ENCODE data around the gene ABCG8. TPM values are rescaled to one million over a fixed set of nuclear protein-coding genes. Genes with fewer than 3 reads are reported as not detected.

The ABCG8 gene
- total and polyA plus RNA-seq, 2 donors (not counting 1 experiment from before 2014, with no cell fraction given) = not detected

- H3K4me3 Mint-ChIP-seq = no peak overlapping the region
- H3K9ac ChIP-seq (ENCODE audit: low read length) = no peak overlapping the region
- POLR2A ChIA-PET = no interaction called here
- CTCF ChIA-PET = no interaction called here
- no peaks in the 10 kb centered on the region for H3K9me3 Mint-ChIP-seq (ENCODE audit: insufficient read depth)
- intact Hi-C loops (cut with micrococcal nuclease) = no loop called here
- WGBS (ENCODE audit: insufficient coverage) = 100% methylated on average over 4 of the region's 4 CpGs
- no peak for DNase-seq
- H2AFZ ChIP-seq (ENCODE audit: insufficient read depth, low read depth, low read length, poor library complexity, severe bottlenecking) = no peak overlapping the region
- no peaks in the 10 kb centered on the region for H3K4me1 ChIP-seq (ENCODE audit: control insufficient read depth in 2 of 2, insufficient read depth in 2 of 2, low read length in 2 of 2)
- H3K9me3 ChIP-seq (ENCODE audit: control extremely low read depth in 1 of 3, control insufficient read depth in 2 of 3, insufficient read depth in 1 of 3, low read length in 2 of 3) = no peaks in the 10 kb centered on the region
- H3K36me3 ChIP-seq (replicated peaks in 1 of 2; ENCODE audit: control extremely low read depth in 1 of 2, control insufficient read depth in 1 of 2, extremely low read depth in 1 of 2, insufficient read depth in 2 of 2, low read length in 1 of 2) = peaks cover 19 to 85% of the 10 kb centered on the region in 2 experiments
- H3K27me3 ChIP-seq (replicated peaks in 1 of 4; ENCODE audit: control extremely low read depth in 1 of 4, control insufficient read depth in 3 of 4, insufficient read depth in 4 of 4, low read length in 3 of 4) = no peaks in the 10 kb centered on the region
- H3K27me3 Mint-ChIP-seq = no peaks in the 10 kb centered on the region
- no peak for ATAC-seq (ENCODE audit: low read depth)
- H3K27ac Mint-ChIP-seq = no peak overlapping the region
- TF ChIP-seq, protein P1, sequence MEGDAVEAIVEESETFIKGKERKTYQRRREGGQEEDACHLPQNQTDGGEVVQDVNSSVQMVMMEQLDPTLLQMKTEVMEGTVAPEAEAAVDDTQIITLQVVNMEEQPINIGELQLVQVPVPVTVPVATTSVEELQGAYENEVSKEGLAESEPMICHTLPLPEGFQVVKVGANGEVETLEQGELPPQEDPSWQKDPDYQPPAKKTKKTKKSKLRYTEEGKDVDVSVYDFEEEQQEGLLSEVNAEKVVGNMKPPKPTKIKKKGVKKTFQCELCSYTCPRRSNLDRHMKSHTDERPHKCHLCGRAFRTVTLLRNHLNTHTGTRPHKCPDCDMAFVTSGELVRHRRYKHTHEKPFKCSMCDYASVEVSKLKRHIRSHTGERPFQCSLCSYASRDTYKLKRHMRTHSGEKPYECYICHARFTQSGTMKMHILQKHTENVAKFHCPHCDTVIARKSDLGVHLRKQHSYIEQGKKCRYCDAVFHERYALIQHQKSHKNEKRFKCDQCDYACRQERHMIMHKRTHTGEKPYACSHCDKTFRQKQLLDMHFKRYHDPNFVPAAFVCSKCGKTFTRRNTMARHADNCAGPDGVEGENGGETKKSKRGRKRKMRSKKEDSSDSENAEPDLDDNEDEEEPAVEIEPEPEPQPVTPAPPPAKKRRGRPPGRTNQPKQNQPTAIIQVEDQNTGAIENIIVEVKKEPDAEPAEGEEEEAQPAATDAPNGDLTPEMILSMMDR (IDR thresholded peaks at IDR 0.05) = no peak
- TF ChIP-seq EZH2 (IDR thresholded peaks at IDR 0.05; ENCODE audit: borderline replicate concordance, insufficient read depth, low read depth, low read length, poor library complexity, severe bottlenecking) = no peak
- H3K27ac ChIP-seq (ENCODE audit: low read length in 2 of 2) = no peak overlapping the region
- no peaks in the 10 kb centered on the region for H4K20me1 ChIP-seq (ENCODE audit: control insufficient read depth, insufficient read depth, low read length, poor library complexity, severe bottlenecking)
- H3K79me2 ChIP-seq (ENCODE audit: control insufficient read depth, insufficient read depth, low read length) = no peaks in the 10 kb centered on the region
- H3K4me2 ChIP-seq (replicated peaks; ENCODE audit: low read depth, low read length, poor library complexity, severe bottlenecking) = no peak overlapping the region
- no peak overlapping the region for H3K4me3 ChIP-seq (ENCODE audit: control extremely low read depth in 1 of 5, extremely low read depth in 1 of 5, insufficient read depth in 1 of 5, low read depth in 2 of 5, low read length in 4 of 5)
- H3K4me1 Mint-ChIP-seq = no peaks in the 10 kb centered on the region
These were observed 52.1 kb downstream of the ABCG8 start for GRCh38 chr2:43890855-43891254.

- H3K4me3 ChIP-seq (ENCODE audit: control extremely low read depth in 1 of 5, extremely low read depth in 1 of 5, insufficient read depth in 1 of 5, low read depth in 2 of 5, low read length in 4 of 5) = no peak overlapping the region
- no peak overlapping the region for H3K27ac Mint-ChIP-seq
- no peak overlapping the region for H3K4me3 Mint-ChIP-seq
- H3K27me3 Mint-ChIP-seq = no peaks in the 10 kb centered on the region
- H2AFZ ChIP-seq (ENCODE audit: insufficient read depth, low read depth, low read length, poor library complexity, severe bottlenecking) = no peak overlapping the region
- H3K79me2 ChIP-seq (ENCODE audit: control insufficient read depth, insufficient read depth, low read length) = no peaks in the 10 kb centered on the region
- no peaks in the 10 kb centered on the region for H3K4me1 Mint-ChIP-seq
- ATAC-seq (ENCODE audit: low read depth) (no peak), DNase-seq (no peak)
- H3K4me1 ChIP-seq (ENCODE audit: control insufficient read depth in 2 of 2, insufficient read depth in 2 of 2, low read length in 2 of 2) = no peaks in the 10 kb centered on the region
- H3K4me2 ChIP-seq (replicated peaks; ENCODE audit: low read depth, low read length, poor library complexity, severe bottlenecking) = no peak overlapping the region
- no peaks in the 10 kb centered on the region for H3K9me3 Mint-ChIP-seq (ENCODE audit: insufficient read depth)
- no peak for TF ChIP-seq EZH2 (IDR thresholded peaks at IDR 0.05; ENCODE audit: borderline replicate concordance, insufficient read depth, low read depth, low read length, poor library complexity, severe bottlenecking)
- TF ChIP-seq, protein P1 (IDR thresholded peaks at IDR 0.05) = no peak
- peaks cover 16 to 80% of the 10 kb centered on the region in 2 experiments for H3K36me3 ChIP-seq (replicated peaks in 1 of 2; ENCODE audit: control extremely low read depth in 1 of 2, control insufficient read depth in 1 of 2, extremely low read depth in 1 of 2, insufficient read depth in 2 of 2, low read length in 1 of 2)
- H4K20me1 ChIP-seq (ENCODE audit: control insufficient read depth, insufficient read depth, low read length, poor library complexity, severe bottlenecking) = no peaks in the 10 kb centered on the region
- H3K9ac ChIP-seq (ENCODE audit: low read length) = no peak overlapping the region
- H3K9me3 ChIP-seq (ENCODE audit: control extremely low read depth in 1 of 3, control insufficient read depth in 2 of 3, insufficient read depth in 1 of 3, low read length in 2 of 3) = no peaks in the 10 kb centered on the region
- 100% methylated on average over 2 of the region's 2 CpGs for WGBS (ENCODE audit: insufficient coverage)
- intact Hi-C loops (cut with micrococcal nuclease) = no loop called here
- ChIA-PET POLR2A (no interaction called here), CTCF (no interaction called here)
- no peak overlapping the region for H3K27ac ChIP-seq (ENCODE audit: low read length in 2 of 2)
- H3K27me3 ChIP-seq (replicated peaks in 1 of 4; ENCODE audit: control extremely low read depth in 1 of 4, control insufficient read depth in 3 of 4, insufficient read depth in 4 of 4, low read length in 3 of 4) = no peaks in the 10 kb centered on the region
These were observed 56.0 kb downstream of the ABCG8 start for GRCh38 chr2:43894743-43895142.

All from B cell (primary cell).